Measurements from ENCODE around the gene PPP1R27. TPM values are rescaled to one million over a fixed set of nuclear protein-coding genes. Genes with fewer than 3 reads are reported as not detected.

The PPP1R27 gene
- total and polyA plus RNA-seq, 9 of the 15 experiments (the other 6 are each of a cell fraction or from before 2014, with no cell fraction given), result 0.29 to 6.9 (median 1.5) TPM; not detected in 2

DNA sequence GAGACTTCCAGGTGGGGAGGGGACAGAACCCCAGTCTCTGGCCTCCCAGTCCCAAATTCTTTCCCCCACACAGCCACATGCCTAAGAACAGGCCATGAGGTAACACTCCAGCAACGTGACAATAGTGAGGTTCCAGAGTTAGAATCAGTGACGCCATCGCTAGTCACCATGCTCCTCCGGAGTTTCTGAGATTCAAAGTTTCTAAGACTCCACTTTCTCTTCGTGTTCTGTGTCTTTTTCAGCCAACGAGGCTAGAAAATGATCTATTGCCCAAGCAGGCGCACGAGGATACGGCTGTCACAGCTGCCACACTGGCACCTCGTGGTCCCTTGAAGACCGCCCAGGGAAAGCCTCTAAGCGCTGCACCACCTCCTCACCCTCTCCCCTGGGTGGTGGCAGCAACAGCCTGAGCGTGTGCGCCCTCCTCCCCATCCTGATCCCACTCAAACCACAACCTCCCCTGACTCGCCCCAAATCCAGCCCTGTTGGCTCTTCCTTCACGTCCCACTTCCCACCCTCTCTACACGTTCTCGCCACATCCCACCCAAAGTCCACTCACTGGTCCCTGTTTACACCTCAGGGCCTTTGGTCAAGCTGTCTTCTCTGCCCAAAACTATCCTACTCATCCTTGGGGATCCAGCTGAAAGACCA is 2.8 kb downstream of the PPP1R27 start (continued):
- TF ChIP-seq ZNF583 (CRISPR knock-in tag; IDR thresholded peaks at IDR 0.05), result no peak
- TF ChIP-seq SAP30 (IDR thresholded peaks at IDR 0.05; ENCODE audit: borderline replicate concordance, insufficient read depth, low read depth, low read length, poor library complexity, severe bottlenecking), result no peak
- TF ChIP-seq MEF2D (tag; conservative IDR thresholded peaks at IDR 0.05; ENCODE audit: low read depth), result no peak
- TF ChIP-seq ZNF239 (CRISPR knock-in tag; IDR thresholded peaks at IDR 0.05), result no peak
- TF ChIP-seq TAF1 (IDR thresholded peaks at IDR 0.05; ENCODE audit: control insufficient read depth, extremely low read depth, insufficient read depth, low read length, severe bottlenecking), result no peak
- TF ChIP-seq, protein P1, sequence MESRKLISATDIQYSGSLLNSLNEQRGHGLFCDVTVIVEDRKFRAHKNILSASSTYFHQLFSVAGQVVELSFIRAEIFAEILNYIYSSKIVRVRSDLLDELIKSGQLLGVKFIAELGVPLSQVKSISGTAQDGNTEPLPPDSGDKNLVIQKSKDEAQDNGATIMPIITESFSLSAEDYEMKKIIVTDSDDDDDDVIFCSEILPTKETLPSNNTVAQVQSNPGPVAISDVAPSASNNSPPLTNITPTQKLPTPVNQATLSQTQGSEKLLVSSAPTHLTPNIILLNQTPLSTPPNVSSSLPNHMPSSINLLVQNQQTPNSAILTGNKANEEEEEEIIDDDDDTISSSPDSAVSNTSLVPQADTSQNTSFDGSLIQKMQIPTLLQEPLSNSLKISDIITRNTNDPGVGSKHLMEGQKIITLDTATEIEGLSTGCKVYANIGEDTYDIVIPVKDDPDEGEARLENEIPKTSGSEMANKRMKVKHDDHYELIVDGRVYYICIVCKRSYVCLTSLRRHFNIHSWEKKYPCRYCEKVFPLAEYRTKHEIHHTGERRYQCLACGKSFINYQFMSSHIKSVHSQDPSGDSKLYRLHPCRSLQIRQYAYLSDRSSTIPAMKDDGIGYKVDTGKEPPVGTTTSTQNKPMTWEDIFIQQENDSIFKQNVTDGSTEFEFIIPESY (CRISPR knock-in tag; IDR thresholded peaks at IDR 0.05), result no peak
- no peak for TF ChIP-seq CSDE1 (IDR thresholded peaks at IDR 0.05)
- no peak for TF ChIP-seq ZNF695 (CRISPR knock-in tag; IDR thresholded peaks at IDR 0.05)
- TF ChIP-seq SPI1 (IDR thresholded peaks at IDR 0.05; ENCODE audit: borderline replicate concordance, low read depth, low read length), result no peak
- no peak for TF ChIP-seq ZFX (CRISPR knock-in tag; IDR thresholded peaks at IDR 0.05)
- TF ChIP-seq, protein P2, sequence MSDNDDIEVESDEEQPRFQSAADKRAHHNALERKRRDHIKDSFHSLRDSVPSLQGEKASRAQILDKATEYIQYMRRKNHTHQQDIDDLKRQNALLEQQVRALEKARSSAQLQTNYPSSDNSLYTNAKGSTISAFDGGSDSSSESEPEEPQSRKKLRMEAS (CRISPR knock-in tag; IDR thresholded peaks at IDR 0.05), result peak; percentile 47; the same call in 1 of the 2 replicates
- TF ChIP-seq, protein P3, sequence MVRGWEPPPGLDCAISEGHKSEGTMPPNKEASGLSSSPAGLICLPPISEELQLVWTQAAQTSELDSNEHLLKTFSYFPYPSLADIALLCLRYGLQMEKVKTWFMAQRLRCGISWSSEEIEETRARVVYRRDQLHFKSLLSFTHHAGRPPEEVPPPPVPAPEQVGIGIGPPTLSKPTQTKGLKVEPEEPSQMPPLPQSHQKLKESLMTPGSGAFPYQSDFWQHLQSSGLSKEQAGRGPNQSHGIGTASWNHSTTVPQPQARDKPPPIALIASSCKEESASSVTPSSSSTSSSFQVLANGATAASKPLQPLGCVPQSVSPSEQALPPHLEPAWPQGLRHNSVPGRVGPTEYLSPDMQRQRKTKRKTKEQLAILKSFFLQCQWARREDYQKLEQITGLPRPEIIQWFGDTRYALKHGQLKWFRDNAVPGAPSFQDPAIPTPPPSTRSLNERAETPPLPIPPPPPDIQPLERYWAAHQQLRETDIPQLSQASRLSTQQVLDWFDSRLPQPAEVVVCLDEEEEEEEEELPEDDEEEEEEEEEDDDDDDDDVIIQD (CRISPR knock-in tag; IDR thresholded peaks at IDR 0.05), result no peak
- no peak for TF ChIP-seq POLR2G (IDR thresholded peaks at IDR 0.05; ENCODE audit: low read depth, low read length)
- no peak; a peak in 1 of 4 replicates for TF ChIP-seq SIN3A (IDR thresholded peaks at IDR 0.05; ENCODE audit: borderline replicate concordance in 2 of 2, control insufficient read depth in 1 of 2, low read depth in 2 of 2, low read length in 2 of 2)
- TF ChIP-seq MIER1 (IDR thresholded peaks at IDR 0.05; ENCODE audit: low read depth), result 0 out of 2 replicates have a peak, but pooled peaks have one; percentile 41
- TF ChIP-seq POLR3G (IDR thresholded peaks at IDR 0.05; ENCODE audit: extremely low read depth, insufficient read length, insufficient replicate concordance), result no peak
- TF ChIP-seq ZBTB1 (CRISPR knock-in tag; IDR thresholded peaks at IDR 0.05; ENCODE audit: borderline replicate concordance, low read depth), result no peak
- TF ChIP-seq ZNF232 (CRISPR knock-in tag; IDR thresholded peaks at IDR 0.05), result no peak
- TF ChIP-seq, protein P4, sequence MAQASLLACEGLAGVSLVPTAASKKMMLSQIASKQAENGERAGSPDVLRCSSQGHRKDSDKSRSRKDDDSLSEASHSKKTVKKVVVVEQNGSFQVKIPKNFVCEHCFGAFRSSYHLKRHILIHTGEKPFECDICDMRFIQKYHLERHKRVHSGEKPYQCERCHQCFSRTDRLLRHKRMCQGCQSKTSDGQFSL (CRISPR knock-in tag; IDR thresholded peaks at IDR 0.05), result peak; percentile 27; the same call in 1 of the 2 replicates
- TF ChIP-seq, protein P4 (tag; IDR thresholded peaks at IDR 0.05), result no peak
- TF ChIP-seq SMAD1 (IDR thresholded peaks at IDR 0.05; ENCODE audit: low read depth, low read length, partially characterized antibody), result no peak
- no peak for TF ChIP-seq MCM7 (IDR thresholded peaks at IDR 0.05)
